ENCODE measurements around the gene TBC1D1.

The TBC1D1 gene

DNA sequence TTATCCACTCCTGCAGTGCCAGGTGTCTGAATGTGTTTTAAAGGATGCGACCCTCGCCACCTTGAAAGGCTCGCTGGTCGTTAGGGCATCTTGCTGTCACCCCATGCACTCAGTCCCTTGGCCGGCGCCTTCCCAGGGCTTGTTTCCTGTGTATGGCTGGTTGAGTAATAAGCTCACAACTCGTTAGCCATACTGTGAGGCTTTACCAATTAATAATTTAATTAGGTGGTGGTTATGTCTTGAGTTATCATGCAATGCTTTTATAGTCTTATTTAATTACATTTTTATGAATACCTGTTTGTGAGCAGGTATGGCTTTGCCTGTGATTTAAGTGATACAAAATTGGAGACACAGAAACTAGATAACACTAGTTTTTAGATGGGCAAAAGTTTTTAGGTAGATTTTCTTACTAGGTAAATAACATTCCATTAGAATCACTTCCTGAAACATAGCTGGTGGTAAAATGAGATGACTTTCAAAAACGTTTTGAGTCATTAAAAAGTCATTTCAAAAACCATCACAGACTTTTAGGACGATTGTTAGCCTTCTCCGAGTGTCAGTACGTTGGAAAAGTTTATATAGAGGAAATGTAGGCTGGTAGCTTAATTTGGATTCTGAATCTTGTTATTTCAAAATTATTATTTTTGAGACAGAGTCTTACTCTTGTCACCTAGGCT lies 87.5 kb downstream of the TBC1D1 start:
- in situ Hi-C loops (cut with MboI; ENCODE audit: low pct_unique_long_range_greater_than_20kb, low sequenced_read_pairs, unreplicated experiment) = no loop called here
- TF ChIP-seq, protein P1, sequence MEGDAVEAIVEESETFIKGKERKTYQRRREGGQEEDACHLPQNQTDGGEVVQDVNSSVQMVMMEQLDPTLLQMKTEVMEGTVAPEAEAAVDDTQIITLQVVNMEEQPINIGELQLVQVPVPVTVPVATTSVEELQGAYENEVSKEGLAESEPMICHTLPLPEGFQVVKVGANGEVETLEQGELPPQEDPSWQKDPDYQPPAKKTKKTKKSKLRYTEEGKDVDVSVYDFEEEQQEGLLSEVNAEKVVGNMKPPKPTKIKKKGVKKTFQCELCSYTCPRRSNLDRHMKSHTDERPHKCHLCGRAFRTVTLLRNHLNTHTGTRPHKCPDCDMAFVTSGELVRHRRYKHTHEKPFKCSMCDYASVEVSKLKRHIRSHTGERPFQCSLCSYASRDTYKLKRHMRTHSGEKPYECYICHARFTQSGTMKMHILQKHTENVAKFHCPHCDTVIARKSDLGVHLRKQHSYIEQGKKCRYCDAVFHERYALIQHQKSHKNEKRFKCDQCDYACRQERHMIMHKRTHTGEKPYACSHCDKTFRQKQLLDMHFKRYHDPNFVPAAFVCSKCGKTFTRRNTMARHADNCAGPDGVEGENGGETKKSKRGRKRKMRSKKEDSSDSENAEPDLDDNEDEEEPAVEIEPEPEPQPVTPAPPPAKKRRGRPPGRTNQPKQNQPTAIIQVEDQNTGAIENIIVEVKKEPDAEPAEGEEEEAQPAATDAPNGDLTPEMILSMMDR (IDR thresholded peaks at IDR 0.05; ENCODE audit: extremely low read depth, insufficient read depth, missing control alignments) = no peak
- peak; percentile 36 for DNase-seq (ENCODE audit: low spot score)

DNA sequence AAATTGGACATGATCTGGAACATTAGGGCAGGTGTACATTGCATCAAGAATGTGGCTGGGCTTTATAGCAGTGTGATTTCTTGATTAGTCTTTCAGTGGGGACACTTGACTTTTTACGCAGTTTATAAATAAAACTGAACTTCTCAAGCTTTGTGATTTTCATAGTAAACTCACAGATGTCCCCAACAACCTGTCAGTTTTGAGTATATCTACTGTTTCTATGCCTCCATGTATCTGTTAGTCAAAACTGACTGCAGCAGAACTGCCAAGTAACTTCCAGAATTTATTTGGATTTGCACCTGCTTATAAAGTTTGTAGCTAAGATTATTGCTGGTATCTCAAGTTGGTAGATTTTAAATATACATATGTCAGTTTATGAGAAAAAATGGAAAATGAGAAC lies 89.4 kb downstream of the TBC1D1 start:
- DNase-seq (ENCODE audit: low spot score) = no peak
- in situ Hi-C loops (cut with MboI; ENCODE audit: low pct_unique_long_range_greater_than_20kb, low sequenced_read_pairs, unreplicated experiment) = no loop called here
- TF ChIP-seq, protein P1 (IDR thresholded peaks at IDR 0.05; ENCODE audit: extremely low read depth, insufficient read depth, missing control alignments) = no peak

GRCh38 chr4:37981425-37981824 lies 90.5 kb downstream of the TBC1D1 start:
- no peak for DNase-seq (ENCODE audit: low spot score)
- in situ Hi-C loops (cut with MboI; ENCODE audit: low pct_unique_long_range_greater_than_20kb, low sequenced_read_pairs, unreplicated experiment) = no loop called here
- TF ChIP-seq, protein P1 (IDR thresholded peaks at IDR 0.05; ENCODE audit: extremely low read depth, insufficient read depth, missing control alignments) = no peak

- in situ Hi-C loops (cut with MboI; ENCODE audit: low pct_unique_long_range_greater_than_20kb, low sequenced_read_pairs, unreplicated experiment) = no loop called here
- DNase-seq (ENCODE audit: low spot score) = no peak
- TF ChIP-seq, protein P1 (IDR thresholded peaks at IDR 0.05; ENCODE audit: extremely low read depth, insufficient read depth, missing control alignments) = no peak
These were observed 91.2 kb downstream of the TBC1D1 start for GRCh38 chr4:37981844-37982720.

GRCh38 chr4:37982736-37983135 lies 91.9 kb downstream of the TBC1D1 start:
- DNase-seq (ENCODE audit: low spot score) = no peak
- in situ Hi-C loops (cut with MboI; ENCODE audit: low pct_unique_long_range_greater_than_20kb, low sequenced_read_pairs, unreplicated experiment) = no loop called here
- TF ChIP-seq, protein P1 (IDR thresholded peaks at IDR 0.05; ENCODE audit: extremely low read depth, insufficient read depth, missing control alignments) = no peak

DNA sequence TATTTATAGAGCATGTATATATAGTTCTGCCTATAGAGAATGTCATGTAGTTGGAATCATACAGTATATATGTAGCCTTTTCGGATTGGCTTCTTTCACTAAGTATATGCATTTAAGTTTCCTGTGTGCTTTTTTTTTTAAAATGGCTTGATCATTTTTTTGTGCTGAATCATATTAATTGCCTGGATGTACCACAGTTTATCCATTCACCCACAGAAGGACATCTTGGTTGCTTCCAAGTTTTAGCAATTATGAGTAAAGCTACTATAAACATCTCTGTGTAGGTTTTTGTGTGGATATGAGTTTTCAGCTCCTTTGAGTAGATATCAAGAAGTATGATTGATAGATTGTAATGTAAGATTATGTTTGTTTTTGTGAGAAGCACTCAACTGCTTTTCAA lies 93.1 kb downstream of the TBC1D1 start:
- in situ Hi-C loops (cut with MboI; ENCODE audit: low pct_unique_long_range_greater_than_20kb, low sequenced_read_pairs, unreplicated experiment) = no loop called here
- TF ChIP-seq, protein P1 (IDR thresholded peaks at IDR 0.05; ENCODE audit: extremely low read depth, insufficient read depth, missing control alignments) = no peak
- DNase-seq (ENCODE audit: low spot score) = no peak

All from GM13977 (cell line).